Suprapubic skin (tissue), 4 donors: ENCODE measurements around the gene ENPP3.

Source experiments
- CTCF ChIP-seq, 2 donors: fragments of 200-600 bp in 1 of 2; fragments of 450-650 bp in 1 of 2; sonication (generic) in 1 of 2; IDR thresholded peaks; one replicate each; pipeline ENCODE4 v1.5.1; 2016 to 2019; ENCODE audit warnings: antibody characterized with exemption in 2 of 2, mild to moderate bottlenecking in 1 of 2, moderate library complexity in 1 of 2
- EP300 ChIP-seq: sonication (generic); formaldehyde crosslinking; IDR thresholded peaks from one replicate; pipeline ENCODE4 v1.6.1; 2017; ENCODE audit warnings: antibody characterized with exemption
- POLR2A ChIP-seq, 2 donors: fragments of 450-650 bp; IDR thresholded peaks; one replicate each; pipeline ENCODE4 v1.6.1; 2017; ENCODE audit warnings: antibody characterized with exemption in 2 of 2, mild to moderate bottlenecking in 2 of 2, moderate library complexity in 2 of 2
- POLR2AphosphoS5 ChIP-seq, 3 donors: sonication (generic); formaldehyde crosslinking; IDR thresholded peaks; one replicate each; pipeline ENCODE4 v1.6.1; 2017; ENCODE audit warnings: antibody characterized with exemption in 3 of 3

- TF ChIP-seq POLR2AphosphoS5 (IDR thresholded peaks at IDR 0.05) (no peak), CTCF (IDR thresholded peaks at IDR 0.05) (no peak), POLR2A (IDR thresholded peaks at IDR 0.05) (no peak), EP300 (no peak)
Observed at GRCh38 chr6:131782764-131783163, 145.7 kb downstream of the ENPP3 start.
